GM12878 (cell line): ENCODE measurements around the gene HTT-AS. TPM values are rescaled to one million over a fixed set of nuclear protein-coding genes. Genes with fewer than 3 reads are reported as not detected.

Source experiments
- ATF3 ChIP-seq: IDR thresholded peaks from 2 replicates; pipeline ENCODE4 v1.6.1; 2011; ENCODE audit warnings: low read depth, mild to moderate bottlenecking, low read length, moderate library complexity, borderline replicate concordance; ENCODE audit errors: extremely low read depth
- BCLAF1 ChIP-seq: fragments of 450-650 bp; IDR thresholded peaks from 2 replicates; pipeline ENCODE4 v1.6.1; 2017; ENCODE audit warnings: antibody characterized with exemption, mild to moderate bottlenecking, moderate library complexity
- BMI1 ChIP-seq: fragments of 450-650 bp; IDR thresholded peaks from 2 replicates; pipeline ENCODE4 v1.6.1; 2016; ENCODE audit warnings: mild to moderate bottlenecking, moderate library complexity, borderline replicate concordance
- CREM ChIP-seq: IDR thresholded peaks from 2 replicates; pipeline ENCODE4 v1.6.1; 2014; ENCODE audit warnings: antibody characterized with exemption, low read depth
- EGR1 ChIP-seq, 2 experiments: IDR thresholded peaks; 1 replicate in 1 of 2; 2 replicates in 1 of 2; pipeline ENCODE4 v1.6.1; 2011 to 2012; ENCODE audit warnings: low read depth in 2 of 2, low read length in 2 of 2, borderline replicate concordance in 1 of 2, mild to moderate bottlenecking in 1 of 2, moderate library complexity in 1 of 2
- GATAD2B ChIP-seq: fragments of 450-650 bp; conservative IDR thresholded peaks from 2 replicates; pipeline ENCODE4 v1.6.1; 2017; ENCODE audit warnings: low read depth, mild to moderate bottlenecking, moderate library complexity
- IRF4 ChIP-seq: IDR thresholded peaks from 2 replicates; pipeline ENCODE4 v1.6.1; 2011; ENCODE audit warnings: low read depth, low read length
- LARP7 ChIP-seq: fragments of 450-650 bp; IDR thresholded peaks from 2 replicates; pipeline ENCODE4 v1.6.1; 2017; ENCODE audit warnings: mild to moderate bottlenecking
- MAX ChIP-seq: IDR thresholded peaks from 2 replicates; pipeline ENCODE4 v1.6.1; 2012; ENCODE audit warnings: low read depth, low read length, improper control_type of control experiment
- PRDM15 ChIP-seq: fragments of 450-650 bp; formaldehyde crosslinking; IDR thresholded peaks from 2 replicates; pipeline ENCODE4 v1.4.0; 2020; ENCODE audit warnings: mild to moderate bottlenecking, moderate library complexity
- SKIL ChIP-seq: fragments of 450-650 bp; IDR thresholded peaks from 2 replicates; pipeline ENCODE4 v1.6.1; 2017; ENCODE audit warnings: mild to moderate bottlenecking, low read depth, inconsistent platforms; ENCODE audit not compliant: poor library complexity, severe bottlenecking
- SPI1 ChIP-seq: IDR thresholded peaks from 2 replicates; pipeline ENCODE4 v1.6.1; 2011; ENCODE audit warnings: low read depth, mild to moderate bottlenecking, low read length, moderate library complexity, borderline replicate concordance; ENCODE audit not compliant: insufficient read depth
- TBL1XR1 ChIP-seq: IDR thresholded peaks from 2 replicates; pipeline ENCODE4 v1.6.1; 2012; ENCODE audit warnings: low read depth, low read length, improper control_type of control experiment
- USF2 ChIP-seq: IDR thresholded peaks from 2 replicates; pipeline ENCODE4 v1.6.1; 2011; ENCODE audit warnings: low read depth, low read length, improper control_type of control experiment, borderline replicate concordance
- ZBTB33 ChIP-seq: fragments of 450-650 bp; IDR thresholded peaks from 2 replicates; pipeline ENCODE4 v1.6.1; 2017; ENCODE audit warnings: mild to moderate bottlenecking
- ZNF384 ChIP-seq: IDR thresholded peaks from 2 replicates; pipeline ENCODE4 v1.6.1; 2012; ENCODE audit warnings: low read depth, mild to moderate bottlenecking, low read length, improper control_type of control experiment, borderline replicate concordance
- polyA plus RNA-seq, 11 experiments: library from polyadenylated mRNA; depleted of rRNA in 4 of 11; unstranded in 6 of 11; stranded (reverse) in 5 of 11; fragments of >200 nt; fragmentation: Nextera tagmentation in 4 of 11; fragmentation: Illumina TruSeq in 1 of 11; extraction: Ambion mirVana in 4 of 11; extraction: Trizol in 1 of 11; gene quantifications; 1 replicate in 1 of 11; 2 replicates in 10 of 11; pipeline versions ENCODE4 v1.2.1 to v1.2.3, GENCODE V29; 2011 to 2016; ENCODE audit warnings: inconsistent platforms in 2 of 11, missing spikeins in 2 of 11, low read depth in 1 of 11
- total RNA-seq, 4 experiments: library from RNA; depleted of rRNA in 3 of 4; stranded (reverse); fragments of >200 nt in 3 of 4; fragmentation: Illumina TruSeq in 1 of 4; extraction: Trizol in 1 of 4; gene quantifications; 2 replicates each; pipeline versions ENCODE4 v1.2.1 to v1.2.3, GENCODE V29; 2013 to 2021

HTT-AS gene
- total and polyA plus RNA-seq, 10 of the 15 experiments (the other 5 are each of a cell fraction or from before 2014, with no cell fraction given) = not detected

- TF ChIP-seq MAX (no peak), CREM (peak; percentile 33; the same call in 1 of the 2 replicates), ZBTB33 (no peak), ZNF384 (no peak), BCLAF1 (no peak), SPI1 (no peak), USF2 (no peak), SKIL (no peak), ATF3 (no peak), BMI1 (no peak), PRDM15 (no peak), EGR1 (IDR thresholded peaks at IDR 0.05; ENCODE audit: borderline replicate concordance in 1 of 2, low read depth in 2 of 2, low read length in 2 of 2) (no peak), LARP7 (no peak), GATAD2B (no peak), IRF4 (no peak), TBL1XR1 (no peak)
Measured at GRCh38 chr4:3019145-3019846, 55.0 kb downstream of the HTT-AS start (continued).
